ENCODE results near the gene PPP1R2. TPM values are rescaled to one million over a fixed set of nuclear protein-coding genes. Genes with fewer than 3 reads are reported as not detected.

The PPP1R2 gene
- total and polyA plus RNA-seq, 10 donors: 30.7 to 168 (median 61.2) TPM

DNA sequence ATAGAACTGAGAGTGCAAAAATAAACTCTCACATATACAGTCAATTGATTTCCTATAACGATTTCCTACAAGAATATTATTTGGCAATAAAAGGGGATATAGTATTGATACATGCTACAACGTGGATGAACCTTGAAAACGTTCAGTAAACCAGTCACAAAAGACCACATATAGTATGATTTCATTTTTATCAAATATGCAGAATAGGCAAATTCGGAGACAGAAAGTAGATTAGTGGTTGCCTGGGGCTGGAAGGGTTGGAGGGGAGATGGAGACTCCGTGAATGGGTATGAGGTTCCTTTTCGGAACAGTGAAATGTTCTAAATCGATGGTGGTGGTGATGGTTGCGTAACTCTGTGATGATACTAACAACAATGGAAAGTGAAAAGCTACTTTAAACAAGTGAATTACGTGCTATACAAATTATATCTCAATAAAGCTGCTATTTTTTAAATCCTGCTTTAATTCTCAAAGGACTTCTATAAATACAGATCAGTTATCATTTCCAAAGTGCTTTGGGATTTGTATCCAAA, 34.6 kb upstream of the PPP1R2 start:
- no peaks in the 10 kb centered on the region for H3K27me3 ChIP-seq (replicated peaks in 1 of 7)
- H3K36me3 ChIP-seq: no peaks in the 10 kb centered on the region
- no peaks in the 10 kb centered on the region for H3K9me3 ChIP-seq
- TF ChIP-seq CTCF (IDR thresholded peaks at IDR 0.05 in 8 of 11, conservative IDR thresholded peaks at IDR 0.05 in 3 of 11) (no peak), POLR2A (IDR thresholded peaks at IDR 0.05) (no peak), POLR2AphosphoS5 (IDR thresholded peaks at IDR 0.05) (no peak)
- H3K4me1 ChIP-seq: no peaks in the 10 kb centered on the region
- DNase-seq: no peak
- no peak overlapping the region for H3K27ac ChIP-seq
- WGBS, 5 donors: 73 to 81% (median 75%) methylated on average over 9 of the region's 9 CpGs
- intact Hi-C loops (cut with DNase I; ENCODE audit: low total_unique reads): no loop called here
- H3K4me3 ChIP-seq: no peak overlapping the region

GRCh38 chr3:195574497-195575304, 31.6 kb upstream of the PPP1R2 start:
- Histone ChIP-seq H3K4me3 (no peak overlapping the region), H3K27ac (no peak overlapping the region), H3K9me3 (no peaks in the 10 kb centered on the region), H3K27me3 (replicated peaks in 1 of 7) (no peaks in the 10 kb centered on the region), H3K36me3 (no peaks in the 10 kb centered on the region), H3K4me1 (no peaks in the 10 kb centered on the region)
- 78 to 92% (median 81%) methylated on average over 8 of the region's 8 CpGs for WGBS, 5 donors
- DNase-seq: no peak
- TF ChIP-seq POLR2A (IDR thresholded peaks at IDR 0.05) (no peak), CTCF (IDR thresholded peaks at IDR 0.05 in 8 of 11, conservative IDR thresholded peaks at IDR 0.05 in 3 of 11) (no peak), POLR2AphosphoS5 (IDR thresholded peaks at IDR 0.05) (no peak)
- intact Hi-C loops (cut with DNase I; ENCODE audit: low total_unique reads): no loop called here

DNA sequence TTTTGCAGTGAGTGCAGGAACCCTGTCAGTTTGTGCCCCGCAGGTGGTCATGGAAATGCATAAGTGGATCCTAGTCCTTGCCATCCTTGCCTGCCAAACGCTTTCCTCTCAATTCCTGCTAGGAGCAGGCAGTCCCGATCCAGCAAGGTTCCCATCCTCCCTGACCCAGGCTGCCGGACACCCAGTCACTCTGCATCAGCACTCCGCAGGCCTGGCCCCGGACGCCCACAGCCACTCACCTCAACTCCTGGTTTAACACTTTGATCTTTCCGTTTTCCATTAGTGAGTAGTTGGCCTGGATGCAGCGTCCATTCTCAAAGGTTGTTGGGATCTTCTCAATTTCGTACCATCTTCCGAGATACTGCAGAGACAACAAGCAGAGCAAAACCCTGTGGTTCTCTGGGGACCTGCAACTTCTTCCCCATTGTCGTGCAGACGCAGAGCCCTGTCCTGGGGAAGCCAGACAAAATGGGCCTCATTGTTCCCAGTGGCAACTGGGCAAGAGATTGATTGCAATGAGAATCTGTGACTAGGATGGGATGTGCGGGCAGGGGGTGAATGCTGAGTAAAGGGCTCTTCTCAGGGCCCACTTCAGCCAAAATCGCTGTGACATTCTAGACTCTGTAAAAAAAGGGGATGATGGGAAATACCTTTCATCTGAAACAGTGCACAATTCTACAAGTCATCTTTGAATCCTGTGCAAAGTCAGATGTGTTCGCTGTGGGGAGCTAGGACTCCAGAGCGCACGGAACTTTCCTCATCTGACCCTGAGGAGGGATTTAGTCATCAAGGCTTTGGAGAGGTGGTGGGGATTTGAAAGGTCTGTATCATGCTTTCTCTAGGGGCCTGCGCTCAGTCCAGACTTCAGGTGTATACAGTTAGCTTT, 30.7 kb upstream of the PPP1R2 start:
- no peak overlapping the region for H3K27ac ChIP-seq
- no peaks in the 10 kb centered on the region for H3K36me3 ChIP-seq
- 91 to 96% (median 95%) methylated on average over 18 to 19 of the region's 19 CpGs for WGBS, 5 donors
- intact Hi-C loops (cut with DNase I; ENCODE audit: low total_unique reads): no loop called here
- H3K9me3 ChIP-seq: no peaks in the 10 kb centered on the region
- H3K27me3 ChIP-seq (replicated peaks in 1 of 7): no peaks in the 10 kb centered on the region
- DNase-seq: no peak
- H3K4me3 ChIP-seq: no peak overlapping the region
- no peak for TF ChIP-seq POLR2A (IDR thresholded peaks at IDR 0.05)
- no peak for TF ChIP-seq CTCF (IDR thresholded peaks at IDR 0.05 in 8 of 11, conservative IDR thresholded peaks at IDR 0.05 in 3 of 11)
- TF ChIP-seq POLR2AphosphoS5 (IDR thresholded peaks at IDR 0.05): no peak
- peaks cover 0 to under 1% (median 0%) of the 10 kb centered on the region in 6 donors for H3K4me1 ChIP-seq

Measured in spleen (tissue), 11 donors.